ENCODE data around the gene SLF2. TPM values are rescaled to one million over a fixed set of nuclear protein-coding genes. Genes with fewer than 3 reads are reported as not detected.

The SLF2 gene, protein sequence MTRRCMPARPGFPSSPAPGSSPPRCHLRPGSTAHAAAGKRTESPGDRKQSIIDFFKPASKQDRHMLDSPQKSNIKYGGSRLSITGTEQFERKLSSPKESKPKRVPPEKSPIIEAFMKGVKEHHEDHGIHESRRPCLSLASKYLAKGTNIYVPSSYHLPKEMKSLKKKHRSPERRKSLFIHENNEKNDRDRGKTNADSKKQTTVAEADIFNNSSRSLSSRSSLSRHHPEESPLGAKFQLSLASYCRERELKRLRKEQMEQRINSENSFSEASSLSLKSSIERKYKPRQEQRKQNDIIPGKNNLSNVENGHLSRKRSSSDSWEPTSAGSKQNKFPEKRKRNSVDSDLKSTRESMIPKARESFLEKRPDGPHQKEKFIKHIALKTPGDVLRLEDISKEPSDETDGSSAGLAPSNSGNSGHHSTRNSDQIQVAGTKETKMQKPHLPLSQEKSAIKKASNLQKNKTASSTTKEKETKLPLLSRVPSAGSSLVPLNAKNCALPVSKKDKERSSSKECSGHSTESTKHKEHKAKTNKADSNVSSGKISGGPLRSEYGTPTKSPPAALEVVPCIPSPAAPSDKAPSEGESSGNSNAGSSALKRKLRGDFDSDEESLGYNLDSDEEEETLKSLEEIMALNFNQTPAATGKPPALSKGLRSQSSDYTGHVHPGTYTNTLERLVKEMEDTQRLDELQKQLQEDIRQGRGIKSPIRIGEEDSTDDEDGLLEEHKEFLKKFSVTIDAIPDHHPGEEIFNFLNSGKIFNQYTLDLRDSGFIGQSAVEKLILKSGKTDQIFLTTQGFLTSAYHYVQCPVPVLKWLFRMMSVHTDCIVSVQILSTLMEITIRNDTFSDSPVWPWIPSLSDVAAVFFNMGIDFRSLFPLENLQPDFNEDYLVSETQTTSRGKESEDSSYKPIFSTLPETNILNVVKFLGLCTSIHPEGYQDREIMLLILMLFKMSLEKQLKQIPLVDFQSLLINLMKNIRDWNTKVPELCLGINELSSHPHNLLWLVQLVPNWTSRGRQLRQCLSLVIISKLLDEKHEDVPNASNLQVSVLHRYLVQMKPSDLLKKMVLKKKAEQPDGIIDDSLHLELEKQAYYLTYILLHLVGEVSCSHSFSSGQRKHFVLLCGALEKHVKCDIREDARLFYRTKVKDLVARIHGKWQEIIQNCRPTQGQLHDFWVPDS
- 10 to 100 TPM; 33.9 to 35.9 TPM for total RNA-seq

DNA sequence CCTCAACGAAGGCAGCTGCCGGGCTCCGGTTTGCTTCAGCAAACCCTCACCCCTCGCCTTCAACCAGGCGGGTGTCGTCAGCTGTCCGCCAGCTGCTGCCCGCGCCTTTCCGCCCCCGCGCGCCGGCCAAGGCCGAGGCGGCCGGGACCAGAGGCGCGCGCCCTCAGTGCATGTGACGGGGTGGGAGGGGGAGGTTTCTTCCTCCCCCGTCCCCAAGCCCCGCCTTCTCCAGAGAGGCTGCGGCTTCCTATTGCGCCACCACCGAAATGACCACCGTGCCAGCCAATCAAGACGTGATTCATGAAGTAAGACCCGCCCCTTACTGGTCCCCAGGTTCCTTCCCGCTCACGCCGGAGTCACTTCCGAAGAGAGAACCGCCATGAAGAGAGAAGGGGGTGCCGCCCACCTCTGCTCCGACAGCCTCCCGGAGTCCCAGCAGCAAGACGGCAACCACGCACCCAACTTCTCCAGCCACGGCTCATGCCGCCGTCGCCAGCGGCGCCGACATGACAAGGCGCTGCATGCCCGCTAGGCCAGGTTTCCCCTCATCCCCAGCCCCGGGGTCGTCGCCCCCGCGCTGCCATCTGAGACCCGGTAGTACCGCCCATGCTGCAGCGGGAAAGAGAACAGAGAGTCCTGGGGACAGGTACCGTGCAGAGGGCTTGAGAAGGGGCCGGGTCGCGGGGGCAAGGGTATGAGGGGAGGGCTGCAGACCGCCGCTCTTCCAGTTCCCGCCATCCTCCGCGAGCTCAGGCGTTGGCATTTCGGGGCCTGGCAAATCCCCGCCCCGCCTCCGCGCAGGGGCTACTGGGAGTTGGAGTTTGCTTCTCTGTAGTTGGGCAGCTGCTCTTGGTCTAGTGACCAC is at the start of gene SLF2:
Gene SLF2, plus strand, starts transcription at position 359 of the 865 bp plus-strand sequence. Its CDS starts 148 bp downstream, at position 507.
- H3K36me3 Mint-ChIP-seq: peaks cover 22% of the 10 kb centered on the region
- intact Hi-C loops (cut with micrococcal nuclease): loop anchor here (1.0 to 5.0 kb wide), 7 partner anchors 30 to 626 kb away; partner anchors contain the start of genes BLOC1S2, LZTS2, NDUFB8 and PDZD7
- H3K9me3 Mint-ChIP-seq: no peaks in the 10 kb centered on the region
- no peaks in the 10 kb centered on the region for H3K27me3 Mint-ChIP-seq
- H3K27ac Mint-ChIP-seq: peak within 1 kb of the TSS; percentile 99
- peaks cover 47% of the 10 kb centered on the region for H3K4me1 Mint-ChIP-seq (ENCODE audit: low read depth)
- CTCF ChIA-PET: interaction anchor here (0.9 to 1.8 kb wide), 6 partner anchors 9 to 183 kb away, joined by 3 to 8 read pairs (median 3); no protein-coding TSS in a partner anchor
- H3K4me3 Mint-ChIP-seq: peak within 1 kb of the TSS; percentile 99
- DNase-seq: peak; percentile 97
- POLR2A ChIA-PET: interaction anchor here (1.0 to 1.2 kb wide), 2 partner anchors 31 to 44 kb away, joined by 3 to 4 read pairs; no protein-coding TSS in a partner anchor

DNA sequence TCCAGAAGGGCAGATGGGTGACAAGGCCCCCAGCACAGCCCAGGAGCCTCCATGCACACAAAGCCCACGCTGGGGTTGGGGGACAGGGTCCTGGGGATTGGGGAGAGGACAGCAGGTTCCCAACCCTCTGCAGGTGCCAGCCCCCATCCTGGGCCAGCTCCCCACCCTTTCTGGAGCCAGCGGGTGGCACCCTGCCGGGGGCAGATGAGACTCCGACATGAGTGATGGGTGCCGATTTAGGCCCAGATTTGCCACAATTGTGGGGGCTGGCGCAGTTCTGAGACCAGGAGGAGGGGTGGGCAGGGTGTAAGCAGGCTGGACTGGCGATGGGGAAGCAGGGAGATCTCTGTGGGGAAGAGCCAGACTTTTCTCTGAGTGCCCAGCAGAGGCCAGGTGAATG is 49.3 kb upstream of the SLF2 start:
- peaks cover 51% of the 10 kb centered on the region for H3K27me3 Mint-ChIP-seq
- H3K9me3 Mint-ChIP-seq: no peaks in the 10 kb centered on the region
- intact Hi-C loops (cut with micrococcal nuclease): no loop called here
- no peak for DNase-seq
- H3K4me3 Mint-ChIP-seq: no peak overlapping the region
- peaks cover 2% of the 10 kb centered on the region for H3K4me1 Mint-ChIP-seq (ENCODE audit: low read depth)
- POLR2A ChIA-PET: no interaction called here
- CTCF ChIA-PET: no interaction called here
- no peak overlapping the region for H3K27ac Mint-ChIP-seq
- H3K36me3 Mint-ChIP-seq: no peaks in the 10 kb centered on the region

DNA sequence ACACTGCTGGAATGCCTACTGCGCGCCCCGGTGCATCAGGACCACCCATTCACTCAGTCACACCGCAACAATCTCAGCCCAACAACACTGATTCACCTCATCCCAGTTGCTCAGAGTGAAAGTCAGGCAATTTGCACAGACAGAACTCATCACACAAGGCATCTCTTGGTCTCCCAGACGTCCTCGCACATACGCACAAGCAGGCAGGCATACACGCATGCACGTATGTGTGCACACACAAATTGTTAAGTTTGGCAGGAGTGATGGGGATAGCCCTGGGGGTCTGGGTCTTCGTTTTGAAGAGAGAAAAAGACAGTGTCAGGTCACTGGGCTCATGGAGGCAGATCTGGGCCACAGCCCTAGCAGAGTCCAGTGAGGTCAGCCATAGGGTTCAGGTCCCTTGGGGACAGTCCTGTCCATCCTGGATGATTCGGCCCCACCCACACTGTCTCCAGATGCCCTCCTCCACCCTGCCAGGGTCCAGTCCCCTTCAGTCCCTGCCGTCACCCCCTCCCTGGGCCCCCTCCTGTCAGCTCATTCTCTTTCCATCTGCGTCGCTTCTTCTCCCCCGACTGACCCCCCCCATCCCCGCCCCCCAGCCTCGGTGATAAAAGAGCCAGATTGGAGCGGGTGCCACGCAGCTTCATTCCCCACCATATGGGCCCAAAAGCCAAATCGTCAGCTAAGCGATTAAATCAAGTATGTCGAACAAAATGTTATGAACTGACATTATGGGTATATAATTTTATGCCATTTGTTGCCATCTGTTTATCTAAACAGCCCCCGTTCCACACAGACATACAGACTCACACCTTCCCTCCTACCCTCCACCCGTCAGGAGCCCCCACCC is 48.5 kb upstream of the SLF2 start:
- Mint-ChIP-seq H3K4me3 (no peak overlapping the region), H3K4me1 (ENCODE audit: low read depth) (peaks cover 2% of the 10 kb centered on the region), H3K27ac (no peak overlapping the region), H3K9me3 (no peaks in the 10 kb centered on the region), H3K36me3 (no peaks in the 10 kb centered on the region), H3K27me3 (peaks cover 48% of the 10 kb centered on the region)
- ChIA-PET CTCF (no interaction called here), POLR2A (no interaction called here)
- DNase-seq: no peak
- intact Hi-C loops (cut with micrococcal nuclease): no loop called here

DNA sequence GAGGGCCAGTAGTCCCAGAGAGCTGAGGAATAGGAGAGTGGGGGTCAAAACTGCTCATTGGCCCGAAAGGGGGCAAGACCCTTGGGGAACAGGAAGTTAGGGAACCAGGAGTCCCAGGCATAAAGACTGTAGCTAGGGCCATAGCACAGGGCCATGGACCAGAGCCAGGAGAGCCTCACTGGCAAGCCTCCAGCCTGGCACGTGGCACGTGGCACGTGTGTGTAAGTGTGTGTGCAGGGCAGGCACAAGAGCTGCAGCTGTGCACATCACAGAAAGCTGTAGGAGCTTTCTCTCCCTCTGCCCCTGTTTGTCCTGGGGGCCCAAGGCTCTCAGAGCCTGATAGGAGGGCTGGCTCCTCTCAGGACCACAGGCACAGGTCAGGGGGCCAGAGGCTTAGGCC is 47.8 kb upstream of the SLF2 start:
- peaks cover 2% of the 10 kb centered on the region for H3K4me1 Mint-ChIP-seq (ENCODE audit: low read depth)
- H3K36me3 Mint-ChIP-seq: no peaks in the 10 kb centered on the region
- no peak overlapping the region for H3K4me3 Mint-ChIP-seq
- ChIA-PET CTCF (no interaction called here), POLR2A (no interaction called here)
- DNase-seq: no peak
- intact Hi-C loops (cut with micrococcal nuclease): no loop called here
- no peak overlapping the region for H3K27ac Mint-ChIP-seq
- peaks cover 47% of the 10 kb centered on the region for H3K27me3 Mint-ChIP-seq
- H3K9me3 Mint-ChIP-seq: no peaks in the 10 kb centered on the region

DNA sequence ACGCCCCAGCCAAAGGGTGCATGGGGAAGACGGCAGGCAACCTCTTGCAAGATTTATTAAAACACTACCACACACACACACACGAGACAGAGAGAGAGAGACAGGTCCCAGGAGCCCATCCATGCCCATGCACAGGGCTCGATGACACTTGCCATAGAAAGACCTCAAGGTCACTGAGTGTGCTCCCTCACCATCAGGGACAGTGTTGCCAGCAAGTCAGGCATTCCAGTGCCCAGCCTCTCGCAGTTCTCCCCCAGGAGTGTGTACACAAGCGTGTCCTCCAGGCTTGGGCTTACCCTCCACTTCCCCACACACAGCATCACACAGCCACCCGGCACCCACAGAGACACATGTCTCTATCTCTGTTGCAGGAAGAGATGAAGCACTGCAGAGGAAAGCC is 46.8 kb upstream of the SLF2 start:
- Mint-ChIP-seq H3K4me1 (ENCODE audit: low read depth) (peaks cover 2% of the 10 kb centered on the region), H3K9me3 (no peaks in the 10 kb centered on the region), H3K27me3 (peaks cover 43% of the 10 kb centered on the region), H3K36me3 (no peaks in the 10 kb centered on the region), H3K4me3 (no peak overlapping the region), H3K27ac (no peak overlapping the region)
- CTCF ChIA-PET: interaction anchor here (0.6 to 1.4 kb wide), 2 partner anchors 304 to 390 kb away, joined by 3 to 4 read pairs; no protein-coding TSS in a partner anchor
- intact Hi-C loops (cut with micrococcal nuclease): no loop called here
- no peak for DNase-seq
- POLR2A ChIA-PET: no interaction called here

DNA sequence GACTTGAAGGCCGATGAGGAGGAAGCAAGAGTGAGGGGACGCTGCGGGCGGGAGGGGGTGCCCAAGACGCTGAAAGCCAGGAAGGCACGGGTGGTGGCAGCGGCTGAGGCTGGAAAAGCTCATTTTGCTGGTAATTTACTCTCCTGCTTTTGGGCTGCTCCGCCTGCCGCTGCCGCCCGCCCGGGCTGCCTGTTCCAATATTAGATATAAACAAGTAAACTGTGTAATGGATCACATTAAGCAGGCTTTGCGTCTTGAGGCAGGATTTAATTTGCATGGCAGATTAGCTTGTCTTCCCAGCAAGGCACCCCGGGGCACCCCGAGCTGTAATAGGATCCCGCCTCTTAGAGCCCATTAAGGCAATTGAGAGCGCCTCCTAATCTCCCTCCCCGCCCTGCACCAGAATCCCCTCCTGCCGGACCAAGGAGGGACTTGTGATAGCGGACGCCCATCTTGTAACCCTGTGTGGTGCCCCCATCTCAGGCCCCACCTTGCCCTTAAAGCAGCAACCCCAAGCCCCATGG is 46.1 kb upstream of the SLF2 start:
- no peaks in the 10 kb centered on the region for H3K9me3 Mint-ChIP-seq
- no peak overlapping the region for H3K27ac Mint-ChIP-seq

DNA sequence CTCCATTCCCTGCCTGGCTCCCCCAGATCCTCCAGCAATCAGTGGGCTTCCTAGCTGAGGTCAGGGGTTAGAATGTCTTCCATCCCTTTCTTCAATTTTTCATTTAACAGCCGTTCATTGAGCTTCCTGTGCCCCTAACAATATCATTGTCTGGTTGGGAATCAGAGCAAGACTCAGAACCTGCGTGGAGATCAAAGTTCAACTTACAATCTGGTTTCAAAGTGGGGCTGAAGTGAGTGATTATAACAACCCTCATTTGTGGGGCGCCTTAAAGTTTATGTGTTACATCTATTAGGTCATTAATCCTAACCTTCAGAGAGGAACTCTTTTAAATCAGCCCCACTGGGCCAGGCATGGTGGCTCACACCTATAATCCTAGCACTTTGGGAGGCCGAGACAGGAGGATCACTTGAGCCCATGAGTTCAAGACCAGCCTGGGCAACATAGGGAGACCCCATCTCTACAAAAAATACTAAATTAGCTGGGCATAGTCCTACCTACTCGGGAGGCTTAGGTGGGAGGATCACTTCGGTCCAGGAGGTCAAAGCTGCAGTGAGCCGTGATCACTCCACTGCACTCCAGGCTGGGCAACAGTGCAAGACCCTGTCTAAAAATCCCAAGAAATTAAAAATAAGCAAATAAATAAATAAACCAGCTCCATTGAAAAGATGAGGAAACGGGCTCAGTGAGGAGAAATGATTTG is 45.4 kb upstream of the SLF2 start:
- no peak for DNase-seq
- Mint-ChIP-seq H3K9me3 (no peaks in the 10 kb centered on the region), H3K4me1 (ENCODE audit: low read depth) (peaks cover 2% of the 10 kb centered on the region), H3K4me3 (no peak overlapping the region), H3K36me3 (no peaks in the 10 kb centered on the region), H3K27me3 (peaks cover 34% of the 10 kb centered on the region), H3K27ac (no peak overlapping the region)
- intact Hi-C loops (cut with micrococcal nuclease): no loop called here
- ChIA-PET POLR2A (no interaction called here), CTCF (interaction anchor here (0.5 to 1.4 kb wide), 3 partner anchors 195 to 349 kb away, joined by 3 to 6 read pairs (median 3); no protein-coding TSS in a partner anchor)

More for the DNA sequence above, 46.1 kb upstream of the SLF2 start:
- intact Hi-C loops (cut with micrococcal nuclease): no loop called here
- POLR2A ChIA-PET: no interaction called here
- Mint-ChIP-seq H3K27me3 (peaks cover 39% of the 10 kb centered on the region), H3K4me1 (ENCODE audit: low read depth) (peaks cover 2% of the 10 kb centered on the region), H3K4me3 (no peak overlapping the region), H3K36me3 (no peaks in the 10 kb centered on the region)
- CTCF ChIA-PET: interaction anchor here (0.6 to 1.4 kb wide), 2 partner anchors 304 to 390 kb away, joined by 3 to 4 read pairs; no protein-coding TSS in a partner anchor
- no peak for DNase-seq

DNA sequence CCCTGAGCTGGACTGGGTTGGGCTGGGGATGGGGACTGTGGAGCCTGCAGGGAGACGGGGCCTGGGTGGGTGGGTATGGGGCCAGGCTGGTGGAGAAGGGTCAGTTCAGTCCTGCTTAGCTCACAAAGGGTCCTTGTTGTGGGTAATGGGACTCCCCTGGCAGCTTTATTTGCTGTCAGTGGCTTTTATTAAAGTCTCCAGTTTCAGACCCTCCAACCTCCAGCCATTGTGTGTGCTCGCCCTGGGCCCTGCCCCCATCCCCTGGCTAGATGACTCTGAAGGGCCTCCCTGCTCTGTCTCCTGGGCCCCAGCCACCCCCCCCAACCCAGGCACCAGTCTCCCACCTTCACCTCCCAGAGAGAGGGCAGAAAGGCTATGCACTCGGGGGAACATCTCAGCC is 44.4 kb upstream of the SLF2 start:
- Mint-ChIP-seq H3K4me3 (no peak overlapping the region), H3K9me3 (no peaks in the 10 kb centered on the region), H3K27me3 (peaks cover 28% of the 10 kb centered on the region), H3K27ac (no peak overlapping the region), H3K4me1 (ENCODE audit: low read depth) (peaks cover 2% of the 10 kb centered on the region), H3K36me3 (no peaks in the 10 kb centered on the region)
- CTCF ChIA-PET: interaction anchor here (1.7 kb wide), 1 partner anchor 20 kb away, joined by 5 read pairs; no protein-coding TSS in a partner anchor
- intact Hi-C loops (cut with micrococcal nuclease): no loop called here
- no peak for DNase-seq
- POLR2A ChIA-PET: no interaction called here

DNA sequence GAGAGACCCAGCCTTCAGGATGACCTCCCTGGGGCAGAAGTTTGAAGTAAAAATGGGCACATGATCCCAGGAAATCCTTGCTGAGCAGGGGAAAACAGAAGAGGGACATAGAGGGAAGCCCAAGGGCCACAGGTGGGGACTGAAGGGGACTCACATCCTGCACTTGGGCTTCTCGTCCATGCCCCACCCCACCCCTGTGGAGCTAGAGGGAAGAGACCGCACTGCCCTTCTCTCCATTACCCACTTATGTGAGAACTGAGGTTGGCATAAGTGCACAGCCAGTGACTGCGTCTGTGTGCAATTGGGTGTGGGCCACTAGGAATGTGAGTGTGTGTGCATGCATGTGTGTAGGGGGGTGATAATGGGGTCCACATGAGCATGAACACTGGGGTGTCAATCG is 43.4 kb upstream of the SLF2 start:
- Mint-ChIP-seq H3K4me3 (no peak overlapping the region), H3K27me3 (peaks cover 25% of the 10 kb centered on the region), H3K36me3 (no peaks in the 10 kb centered on the region), H3K4me1 (ENCODE audit: low read depth) (peaks cover 2% of the 10 kb centered on the region), H3K9me3 (no peaks in the 10 kb centered on the region), H3K27ac (no peak overlapping the region)
- intact Hi-C loops (cut with micrococcal nuclease): no loop called here
- ChIA-PET CTCF (interaction anchor here (0.6 to 1.7 kb wide), 2 partner anchors 19 to 96 kb away, joined by 3 to 5 read pairs; no protein-coding TSS in a partner anchor), POLR2A (no interaction called here)
- no peak for DNase-seq
